Lung (tissue), 13 donors: ENCODE results near the gene A3GALT2. TPM values are rescaled to one million over a fixed set of nuclear protein-coding genes. Genes with fewer than 3 reads are reported as not detected.
A peak's percentile ranks its signal among the peaks of the same experiment; 100 is the strongest.

Experiments
- ATAC-seq: fragments of 200-7000 bp; cut with Tn5 transposase; one replicate; pipeline ENCODE4 v1.9.1; 2020; ENCODE audit warnings: moderate number of reproducible peaks; ENCODE audit not compliant: insufficient read depth, low FRiP score
- DNase-seq, 3 donors: peaks; one replicate each; pipeline ENCODE4 v3.0.0-alpha.2; 2013 to 2017
- H3K27ac ChIP-seq, 2 donors: one replicate each; pipeline ENCODE4 v1.5.1; 2013; ENCODE audit warnings: mild to moderate bottlenecking in 2 of 2, moderate library complexity in 2 of 2, control low read depth in 1 of 2, inconsistent platforms in 1 of 2, low read depth in 1 of 2, low read length in 1 of 2
- H3K27me3 ChIP-seq, 3 donors: one replicate each; pipeline ENCODE4 v1.5.1; 2013; ENCODE audit warnings: low read length in 2 of 3; ENCODE audit not compliant: control insufficient read depth in 3 of 3, insufficient read depth in 3 of 3
- H3K36me3 ChIP-seq, 4 donors: one replicate each; pipeline ENCODE4 v1.5.1; 2013; ENCODE audit warnings: low read length in 4 of 4, mild to moderate bottlenecking in 1 of 4, moderate library complexity in 1 of 4; ENCODE audit not compliant: control insufficient read depth in 4 of 4, insufficient read depth in 4 of 4
- H3K4me1 ChIP-seq, 5 donors: one replicate each; pipeline ENCODE4 v1.5.1; 2013; ENCODE audit warnings: low read length in 5 of 5, mild to moderate bottlenecking in 2 of 5, moderate library complexity in 1 of 5; ENCODE audit not compliant: control insufficient read depth in 5 of 5, insufficient read depth in 5 of 5
- H3K4me3 ChIP-seq: one replicate; pipeline ENCODE4 v1.5.1; 2013; ENCODE audit warnings: mild to moderate bottlenecking, control low read depth, moderate library complexity
- H3K9ac ChIP-seq, 2 donors: one replicate each; pipeline ENCODE4 v1.5.1; 2013; ENCODE audit warnings: low read length in 2 of 2, control low read depth in 1 of 2; ENCODE audit not compliant: insufficient read depth in 1 of 2
- H3K9me3 ChIP-seq, 4 donors: one replicate each; pipeline ENCODE4 v1.5.1; 2013; ENCODE audit warnings: low read length in 3 of 4, mild to moderate bottlenecking in 1 of 4, moderate library complexity in 1 of 4; ENCODE audit not compliant: control insufficient read depth in 4 of 4, insufficient read depth in 3 of 4
- WGBS, 2 donors: extraction: QIAGEN DNeasy Blood & Tissue Kit; methylation state at CpG; one replicate each; pipeline ENCODE4 v1.1.7; 2013; 5-methylcytosine and 5-hydroxymethylcytosine counted together
- polyA plus RNA-seq, 2 donors: library from polyadenylated mRNA; stranded (reverse); fragments of 200-250 nt; gene quantifications; one replicate each; pipeline ENCODE4 v1.2.1, GENCODE V29; 2013
- small RNA-seq: library from RNA; depleted of rRNA; stranded (forward); fragments of <200 nt; gene quantifications from one replicate; pipeline ENCODE3, GENCODE V24; 2014; ENCODE audit warnings: low replicate concordance
- total RNA-seq, 2 donors: library from RNA; depleted of rRNA in 1 of 2; stranded (reverse); fragments of >200 nt in 1 of 2; gene quantifications; one replicate each; pipeline ENCODE4 v1.2.1, GENCODE V29; 2014 to 2021
- TF ChIP-seq, protein P1 (sequence below): IDR thresholded peaks from 2 replicates; pipeline ENCODE4 v1.5.1; 2012; ENCODE audit warnings: mild to moderate bottlenecking; ENCODE audit errors: control extremely low read depth, extremely low read depth
- donor health status: control.
- donor health status: control.
- donor health status: Bipolar disorder and iron deficiency.
- donor health status: healthy.
- donor health status: DM: yes; HTN: yes; CAD: no.

A3GALT2 gene
- total and polyA plus RNA-seq, 4 donors = 0.07 to 0.28 TPM; not detected in 2

DNA sequence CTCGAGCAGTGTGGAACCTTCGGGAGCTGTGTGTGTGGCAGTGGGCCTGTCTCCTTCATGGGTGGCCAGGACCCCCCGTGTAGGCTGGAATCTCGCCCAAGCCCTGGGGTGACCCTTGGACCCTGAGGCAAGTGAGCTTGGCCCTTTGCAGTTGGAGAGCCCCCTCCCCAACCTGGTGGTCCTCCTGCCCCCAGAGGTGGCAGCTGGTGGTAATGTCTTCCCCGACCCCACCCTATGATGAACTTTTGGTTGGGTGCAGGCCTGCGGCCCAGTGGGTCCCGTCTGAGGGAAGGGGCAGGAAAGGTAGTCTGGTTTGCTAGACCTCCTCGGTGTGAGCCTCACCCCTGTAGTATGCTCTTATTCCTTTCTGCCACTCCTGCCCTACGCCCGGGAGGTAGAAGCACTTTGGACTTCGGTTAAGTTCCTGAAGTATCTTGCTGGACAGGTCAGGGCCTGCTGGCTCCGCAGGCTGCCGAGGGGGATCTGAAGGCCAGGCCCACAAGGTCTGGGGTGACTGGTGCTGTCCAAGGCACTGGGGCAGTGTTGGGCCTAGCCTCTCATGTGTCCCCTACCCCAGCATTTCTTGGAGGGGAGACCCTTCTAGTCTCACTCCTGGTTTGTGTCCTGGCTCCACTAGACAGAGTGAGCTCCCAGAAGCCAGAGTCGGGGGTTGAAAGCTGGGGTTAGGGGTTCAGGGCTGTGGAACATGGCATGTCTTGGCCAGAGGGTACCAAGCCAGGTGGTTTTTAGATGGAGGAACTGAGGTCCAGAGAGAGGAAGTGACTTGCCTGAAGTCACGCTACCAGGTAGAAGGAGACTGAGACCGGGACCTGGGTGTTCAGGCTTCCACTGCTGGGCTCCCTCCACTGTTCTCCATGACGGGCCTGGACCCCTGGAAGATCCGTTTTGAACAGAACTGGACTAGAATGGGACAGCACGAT is 62.9 kb downstream of the A3GALT2 start:
- ATAC-seq (no peak), DNase-seq (peak in 1 of 3 donors; percentile 39)
- peaks cover 12 to 26% (median 22%) of the 10 kb centered on the region in 5 donors for H3K4me1 ChIP-seq
- peak overlapping the region; percentile 78 to 79 for H3K9ac ChIP-seq
- H3K9me3 ChIP-seq = no peaks in the 10 kb centered on the region
- H3K27me3 ChIP-seq = no peaks in the 10 kb centered on the region
- H3K4me3 ChIP-seq = peak overlapping the region; percentile 51
- H3K36me3 ChIP-seq = peaks cover 0 to 10% (median 7%) of the 10 kb centered on the region in 4 donors
- TF ChIP-seq, protein P1, sequence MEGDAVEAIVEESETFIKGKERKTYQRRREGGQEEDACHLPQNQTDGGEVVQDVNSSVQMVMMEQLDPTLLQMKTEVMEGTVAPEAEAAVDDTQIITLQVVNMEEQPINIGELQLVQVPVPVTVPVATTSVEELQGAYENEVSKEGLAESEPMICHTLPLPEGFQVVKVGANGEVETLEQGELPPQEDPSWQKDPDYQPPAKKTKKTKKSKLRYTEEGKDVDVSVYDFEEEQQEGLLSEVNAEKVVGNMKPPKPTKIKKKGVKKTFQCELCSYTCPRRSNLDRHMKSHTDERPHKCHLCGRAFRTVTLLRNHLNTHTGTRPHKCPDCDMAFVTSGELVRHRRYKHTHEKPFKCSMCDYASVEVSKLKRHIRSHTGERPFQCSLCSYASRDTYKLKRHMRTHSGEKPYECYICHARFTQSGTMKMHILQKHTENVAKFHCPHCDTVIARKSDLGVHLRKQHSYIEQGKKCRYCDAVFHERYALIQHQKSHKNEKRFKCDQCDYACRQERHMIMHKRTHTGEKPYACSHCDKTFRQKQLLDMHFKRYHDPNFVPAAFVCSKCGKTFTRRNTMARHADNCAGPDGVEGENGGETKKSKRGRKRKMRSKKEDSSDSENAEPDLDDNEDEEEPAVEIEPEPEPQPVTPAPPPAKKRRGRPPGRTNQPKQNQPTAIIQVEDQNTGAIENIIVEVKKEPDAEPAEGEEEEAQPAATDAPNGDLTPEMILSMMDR = no peak
- H3K27ac ChIP-seq = peak overlapping the region; percentile 83 to 91
- 44 to 53% methylated on average over 19 of the region's 19 CpGs for WGBS, 2 donors

DNA sequence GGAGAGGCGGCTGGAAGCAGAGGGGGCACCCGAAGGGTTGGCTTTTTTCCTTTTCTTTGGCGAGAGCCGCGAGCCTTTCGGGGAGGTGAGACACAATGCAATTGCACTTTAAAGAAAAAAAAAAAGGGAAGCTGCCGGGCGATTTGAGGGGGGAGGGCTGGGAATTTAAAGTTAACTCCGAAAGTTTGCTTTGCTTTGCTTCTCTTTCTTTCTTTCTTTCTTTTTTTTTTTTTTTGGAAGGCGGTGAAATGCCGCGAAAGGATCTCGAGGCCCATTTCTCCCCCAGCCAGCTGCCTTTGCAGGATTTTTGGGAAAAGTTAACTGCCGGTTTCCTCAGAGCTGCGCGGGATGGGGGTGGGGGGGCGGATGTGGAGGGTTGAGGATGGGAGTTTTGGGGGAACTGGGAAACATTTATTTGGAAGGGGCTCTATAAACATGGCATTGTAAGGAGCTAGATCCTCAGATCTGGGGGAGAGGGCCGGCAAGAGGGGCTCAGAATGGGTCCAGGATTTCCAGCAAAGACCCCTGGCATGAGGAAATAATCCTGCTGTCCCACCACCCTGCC is 63.6 kb downstream of the A3GALT2 start:
- Histone ChIP-seq H3K36me3 (peaks cover 0 to 6% (median 3%) of the 10 kb centered on the region in 4 donors), H3K9me3 (no peaks in the 10 kb centered on the region), H3K27ac (peak overlapping the region; percentile 83 to 91), H3K27me3 (no peaks in the 10 kb centered on the region), H3K4me3 (peak overlapping the region; percentile 51), H3K9ac (peak overlapping the region; percentile 78 to 79), H3K4me1 (peaks cover 8 to 26% (median 22%) of the 10 kb centered on the region in 5 donors)
- WGBS, 2 donors = 0 to 1% methylated on average over 17 to 18 of the region's 18 CpGs
- DNase-seq (no peak), ATAC-seq (no peak)
- TF ChIP-seq, protein P1 = no peak

Small RNA genes lying within 50 kb of the gene (small RNA-seq; reads per million reads assigned to genes)
- not detected for gene RN7SKP16

Other genes with a start within 250 kb of the A3GALT2 start
- 10 to 100 TPM in 1 of 2 donors, 1 to 10 TPM in 1; 6.2 to 12.8 TPM for gene AZIN2, start 239.9 kb downstream of the A3GALT2 start, total RNA-seq
- 1 to 10 TPM; 1.2 to 1.5 TPM for gene AZIN2, start 239.9 kb downstream of the A3GALT2 start, polyA plus RNA-seq
- 1 to 10 TPM; 4.2 to 6.7 TPM for gene TRIM62, start 139.1 kb downstream of the A3GALT2 start, total RNA-seq
- 1 to 10 TPM; 2.6 to 4.4 TPM for gene TRIM62, start 139.1 kb downstream of the A3GALT2 start, polyA plus RNA-seq
- gene ZNF362, start 64.6 kb downstream of the A3GALT2 start, total RNA-seq = 10 to 100 TPM; 17.0 to 35.0 TPM
- gene ZNF362, start 64.6 kb downstream of the A3GALT2 start, polyA plus RNA-seq = 10 to 100 TPM; 10.2 to 16.1 TPM
- 100 to 1,000 TPM in 1 of 2 donors, 10 to 100 TPM in 1; 79.9 to 141 TPM for gene PHC2, start 110.0 kb upstream of the A3GALT2 start, total RNA-seq
- gene PHC2, start 110.0 kb upstream of the A3GALT2 start, polyA plus RNA-seq = 100 to 1,000 TPM; 102 to 311 TPM
- gene ZSCAN20, start 151.5 kb upstream of the A3GALT2 start, total RNA-seq = 1 to 10 TPM; 4.9 to 5.7 TPM
- 1 to 10 TPM in 1 of 2 donors, under 1 TPM in 1; 0.67 to 1.4 TPM for gene ZSCAN20, start 151.5 kb upstream of the A3GALT2 start, polyA plus RNA-seq